Measurements from ENCODE around the gene ALDH1A3. TPM values are rescaled to one million over a fixed set of nuclear protein-coding genes. Genes with fewer than 3 reads are reported as not detected.

The ALDH1A3 gene
- total and polyA plus RNA-seq, 11 donors = 0.82 to 37.1 (median 4.7) TPM

GRCh38 chr15:100923076-100923475 is 43.4 kb downstream of the ALDH1A3 start:
- Histone ChIP-seq H3K36me3 (peaks cover 0 to 36% (median 4%) of the 10 kb centered on the region in 9 donors), H3K4me1 (peaks cover 0 to 37% (median 5%) of the 10 kb centered on the region in 12 donors), H3K4me3 (no peak overlapping the region), H3K27ac (peak overlapping the region in 2 of 12 donors; percentile 19 to 74), H3K9me3 (no peaks in the 10 kb centered on the region), H3K27me3 (peaks cover 0 to 19% (median 5%) of the 10 kb centered on the region in 9 donors)
- DNase-seq = no peak
- intact Hi-C loops (cut with DNase I) = no loop called here
- no peak for TF ChIP-seq CTCF (IDR thresholded peaks at IDR 0.05)
- no peak for TF ChIP-seq POLR2A (IDR thresholded peaks at IDR 0.05)
- ATAC-seq = no peak
- WGBS, 4 donors = 72 to 77% (median 75%) methylated on average over 4 to 7 of the region's 7 CpGs

- H3K4me3 ChIP-seq = no peak overlapping the region
- H3K27ac ChIP-seq = no peak overlapping the region
- WGBS, 4 donors = 88 to 92% (median 91%) methylated on average over 5 of the region's 5 CpGs
- ATAC-seq (no peak), DNase-seq (no peak)
- peaks cover 0 to 32% (median 1%) of the 10 kb centered on the region in 12 donors for H3K4me1 ChIP-seq
- H3K9me3 ChIP-seq = no peaks in the 10 kb centered on the region
- TF ChIP-seq POLR2A (IDR thresholded peaks at IDR 0.05) = no peak
- intact Hi-C loops (cut with DNase I) = no loop called here
- peaks cover 0 to 10% (median under 1%) of the 10 kb centered on the region in 9 donors for H3K27me3 ChIP-seq
- peaks cover 0 to 44% (median 8%) of the 10 kb centered on the region in 9 donors for H3K36me3 ChIP-seq
Measured at GRCh38 chr15:100923902-100924301, 44.3 kb downstream of the ALDH1A3 start.

- no peaks in the 10 kb centered on the region for H3K9me3 ChIP-seq
- peaks cover 0 to 49% (median 8%) of the 10 kb centered on the region in 9 donors for H3K36me3 ChIP-seq
- peaks cover 0 to 9% (median 0%) of the 10 kb centered on the region in 9 donors for H3K27me3 ChIP-seq
- no peak for ATAC-seq
- intact Hi-C loops (cut with DNase I) = no loop called here
- H3K4me1 ChIP-seq = peaks cover 0 to 32% (median 1%) of the 10 kb centered on the region in 12 donors
- H3K4me3 ChIP-seq = no peak overlapping the region
- DNase-seq = no peak
- 93 to 96% (median 94%) methylated on average over 10 to 11 of the region's 11 CpGs for WGBS, 4 donors
- TF ChIP-seq POLR2A (IDR thresholded peaks at IDR 0.05) (no peak), CTCF (IDR thresholded peaks at IDR 0.05) (no peak)
- no peak overlapping the region for H3K27ac ChIP-seq
Measured at GRCh38 chr15:100924436-100924835, 44.8 kb downstream of the ALDH1A3 start.

GRCh38 chr15:100925480-100925879 is 45.8 kb downstream of the ALDH1A3 start:
- Histone ChIP-seq H3K4me1 (peaks cover 0 to 24% (median 0%) of the 10 kb centered on the region in 12 donors), H3K27ac (no peak overlapping the region), H3K4me3 (no peak overlapping the region), H3K9me3 (no peaks in the 10 kb centered on the region), H3K36me3 (peaks cover 0 to 52% (median 8%) of the 10 kb centered on the region in 9 donors), H3K27me3 (peaks cover 0 to 7% (median 0%) of the 10 kb centered on the region in 9 donors)
- 93 to 96% (median 95%) methylated on average over 8 of the region's 8 CpGs for WGBS, 4 donors
- intact Hi-C loops (cut with DNase I) = no loop called here
- TF ChIP-seq CTCF (IDR thresholded peaks at IDR 0.05) (no peak), POLR2A (IDR thresholded peaks at IDR 0.05) (no peak)
- ATAC-seq = no peak
- DNase-seq = no peak

GRCh38 chr15:100926258-100926657 is 46.6 kb downstream of the ALDH1A3 start:
- H3K27me3 ChIP-seq = peaks cover 0 to 4% (median 0%) of the 10 kb centered on the region in 9 donors
- WGBS, 4 donors = 88 to 93% (median 90%) methylated on average over 11 of the region's 11 CpGs
- intact Hi-C loops (cut with DNase I) = no loop called here
- DNase-seq = no peak
- no peak overlapping the region for H3K27ac ChIP-seq
- ATAC-seq = no peak
- TF ChIP-seq POLR2A (IDR thresholded peaks at IDR 0.05) = no peak
- TF ChIP-seq CTCF (IDR thresholded peaks at IDR 0.05) = no peak
- H3K4me1 ChIP-seq = peaks cover 0 to 16% (median 0%) of the 10 kb centered on the region in 12 donors
- no peak overlapping the region for H3K4me3 ChIP-seq
- peaks cover 0 to 52% (median 8%) of the 10 kb centered on the region in 9 donors for H3K36me3 ChIP-seq
- no peaks in the 10 kb centered on the region for H3K9me3 ChIP-seq
